ENCODE results near the gene MLLT1. TPM values are rescaled to one million over a fixed set of nuclear protein-coding genes. Genes with fewer than 3 reads are reported as not detected.

MLLT1 gene
- total RNA-seq, 1 experiment from 2014 or later, result 5.8 TPM

- in situ Hi-C loops (cut with HindIII; ENCODE audit: low pct_unique_long_range_greater_than_20kb, low sequenced_read_pairs), result no loop called here
- no peak for DNase-seq (ENCODE audit: low read depth, low spot score)
Observed at GRCh38 chr19:6167115-6167514, 112.7 kb downstream of the MLLT1 start.

GRCh38 chr19:6164906-6165531 is 114.8 kb downstream of the MLLT1 start:
- in situ Hi-C loops (cut with HindIII; ENCODE audit: low pct_unique_long_range_greater_than_20kb, low sequenced_read_pairs), result no loop called here

GRCh38 chr19:6161271-6161850 is 118.4 kb downstream of the MLLT1 start:
- in situ Hi-C loops (cut with HindIII; ENCODE audit: low pct_unique_long_range_greater_than_20kb, low sequenced_read_pairs), result no loop called here
- DNase-seq (ENCODE audit: low read depth, low spot score), result peak; percentile 45

More at GRCh38 chr19:6164906-6165531, 114.8 kb downstream of the MLLT1 start:
- peak; percentile 4 for DNase-seq (ENCODE audit: low read depth, low spot score)

Small RNA genes lying within 50 kb of the gene (small RNA-seq; reads per million reads assigned to genes)
- gene AC011471.1, result 0 reads per million in 2 experiments

Other genes with a start within 250 kb of the MLLT1 start
- gene RFX2, start 169.5 kb downstream of the MLLT1 start, total RNA-seq (2014; rRNA removed; shearing (Covaris generic)), result 2.5 and 2.6 TPM in 2 replicates
- not detected in 2 replicates for gene ACSBG2, start 144.3 kb downstream of the MLLT1 start, total RNA-seq (2014; rRNA removed; shearing (Covaris generic))
- not detected in 2 replicates for gene ACER1, start 53.6 kb upstream of the MLLT1 start, total RNA-seq (2014; rRNA removed; shearing (Covaris generic))
- 65.0 and 74.3 TPM in 2 replicates for gene CLPP, start 81.6 kb upstream of the MLLT1 start, total RNA-seq (2014; rRNA removed; shearing (Covaris generic))
- gene ALKBH7, start 92.8 kb upstream of the MLLT1 start, total RNA-seq (2014; rRNA removed; shearing (Covaris generic)), result 28.3 and 29.6 TPM in 2 replicates
- 0.74 and 0.98 TPM in 2 replicates for gene PSPN, start 96.0 kb upstream of the MLLT1 start, total RNA-seq (2014; rRNA removed; shearing (Covaris generic))
- 37.3 and 39.8 TPM in 2 replicates for gene GTF2F1, start 113.2 kb upstream of the MLLT1 start, total RNA-seq (2014; rRNA removed; shearing (Covaris generic))
- 73.9 and 80.0 TPM in 2 replicates for gene KHSRP, start 144.8 kb upstream of the MLLT1 start, total RNA-seq (2014; rRNA removed; shearing (Covaris generic))
- gene SLC25A41, start 153.8 kb upstream of the MLLT1 start, total RNA-seq (2014; rRNA removed; shearing (Covaris generic)), result 0.13 TPM in 1 of 2 replicates, not detected in the other
- gene SLC25A23, start 179.8 kb upstream of the MLLT1 start, total RNA-seq (2014; rRNA removed; shearing (Covaris generic)), result 48.3 and 49.6 TPM in 2 replicates
- gene CRB3, start 184.3 kb upstream of the MLLT1 start, total RNA-seq (2014; rRNA removed; shearing (Covaris generic)), result 0.24 and 0.58 TPM in 2 replicates
- gene DENND1C, start 201.8 kb upstream of the MLLT1 start, total RNA-seq (2014; rRNA removed; shearing (Covaris generic)), result not detected in 2 replicates
- 19.8 and 24.0 TPM in 2 replicates for gene TUBB4A, start 222.3 kb upstream of the MLLT1 start, total RNA-seq (2014; rRNA removed; shearing (Covaris generic))